Activated CD8-positive, alpha-beta memory T cell treated with anti-CD3 and anti-CD28 coated beads, Interleukin-2, amount 10 ng/mL, durations not matched to agents 7 days and 5 days (primary cell): Measurements from ENCODE around the gene MACROD2. TPM values are rescaled to one million over a fixed set of nuclear protein-coding genes. Genes with fewer than 3 reads are reported as not detected.
"Not testable (repeated sequence)": the region's sequence is repeated elsewhere in the genome, so short reads cannot be mapped to it uniquely, and the experiment has no call there.

Source experiments
- ATAC-seq: fragments of 150-1000 bp; cut with Tn5 transposase; one replicate; pipeline ENCODE4 v1.10.0; 2021; ENCODE audit warnings: moderate library complexity
- CTCF ChIA-PET: fragments of 350-600 bp; sonication (Branson Sonifier 250); formaldehyde crosslinking; loops from one replicate; lab custom pipeline; 2021; ENCODE audit warnings: antibody characterized with exemption; lab: Charles Lee
- DNase-seq: peaks from one replicate; pipeline ENCODE4 v3.0.0-alpha.2; 2020
- H3K27ac Mint-ChIP-seq: one replicate; pipeline ENCODE4 v1.8.0; 2021; ENCODE audit warnings: mild to moderate bottlenecking, mixed read lengths
- H3K27me3 Mint-ChIP-seq: one replicate; pipeline ENCODE4 v1.8.0; 2021; ENCODE audit warnings: mixed read lengths
- H3K36me3 Mint-ChIP-seq: one replicate; pipeline ENCODE4 v1.8.0; 2021; ENCODE audit warnings: mild to moderate bottlenecking, mixed read lengths
- H3K4me1 Mint-ChIP-seq: one replicate; pipeline ENCODE4 v1.8.0; 2021; ENCODE audit warnings: mixed read lengths
- H3K4me3 Mint-ChIP-seq: one replicate; pipeline ENCODE4 v1.8.0; 2021; ENCODE audit warnings: mild to moderate bottlenecking, moderate library complexity, mixed read lengths
- H3K9me3 Mint-ChIP-seq: one replicate; pipeline ENCODE4 v1.8.0; 2022; ENCODE audit warnings: low read depth, mixed read lengths
- total RNA-seq, 2 experiments: library from RNA; stranded (reverse); gene quantifications; one replicate each; pipeline ENCODE4 v1.2.3, GENCODE V29; 2021

The MACROD2 gene
- total RNA-seq, 2 experiments from 2014 or later = not detected

DNA sequence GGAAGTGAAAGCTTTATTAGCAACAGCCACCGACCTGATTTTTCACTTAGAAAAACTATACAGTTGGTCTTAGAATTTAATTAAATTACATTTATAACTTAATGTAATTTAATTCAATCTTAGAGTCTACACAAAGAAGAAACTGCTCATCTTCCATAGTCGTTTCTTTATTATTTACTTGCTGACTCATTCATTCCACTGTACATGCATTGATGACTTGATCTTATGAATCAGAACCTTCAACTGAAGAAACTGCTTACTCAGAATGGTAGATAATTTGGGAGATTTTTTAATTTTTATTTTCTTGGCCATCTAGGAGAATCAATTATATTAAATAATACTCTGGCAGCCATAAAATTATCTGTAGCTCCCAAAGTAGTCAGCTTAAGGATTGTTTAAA lies 1363.7 kb downstream of the MACROD2 start:
- no peak overlapping the region for H3K4me3 Mint-ChIP-seq
- H3K36me3 Mint-ChIP-seq = no peaks in the 10 kb centered on the region
- no peaks in the 10 kb centered on the region for H3K4me1 Mint-ChIP-seq
- DNase-seq (no peak), ATAC-seq (no peak)
- H3K9me3 Mint-ChIP-seq = peaks cover 3% of the 10 kb centered on the region
- no peaks in the 10 kb centered on the region for H3K27me3 Mint-ChIP-seq
- H3K27ac Mint-ChIP-seq = no peak overlapping the region
- CTCF ChIA-PET = no interaction called here

DNA sequence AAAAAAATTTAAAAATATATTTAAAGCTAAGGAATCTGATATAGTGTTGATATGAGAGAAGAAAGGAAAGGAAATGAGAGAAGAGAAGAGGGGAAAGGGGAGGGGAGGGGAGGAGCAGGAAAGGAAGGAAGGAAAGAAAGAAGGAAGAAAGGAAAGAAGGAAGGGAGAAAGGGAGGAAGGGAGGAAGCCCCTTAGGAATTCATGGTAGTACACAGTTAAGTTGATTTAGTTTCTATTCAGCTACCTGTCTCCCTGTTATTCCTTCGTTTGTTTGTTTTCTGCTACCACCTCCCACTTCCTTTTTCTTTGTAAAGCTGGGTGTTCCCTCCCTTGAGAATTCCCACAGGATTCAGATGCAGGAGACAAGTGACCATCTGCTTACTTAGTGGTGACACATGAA lies 1367.5 kb downstream of the MACROD2 start:
- no peaks in the 10 kb centered on the region for H3K4me1 Mint-ChIP-seq
- DNase-seq = no peak
- H3K9me3 Mint-ChIP-seq = peaks cover 6% of the 10 kb centered on the region
- no peak overlapping the region for H3K4me3 Mint-ChIP-seq
- no peaks in the 10 kb centered on the region for H3K27me3 Mint-ChIP-seq
- CTCF ChIA-PET = no interaction called here
- H3K36me3 Mint-ChIP-seq = no peaks in the 10 kb centered on the region
- ATAC-seq = no peak
- H3K27ac Mint-ChIP-seq = no peak overlapping the region

DNA sequence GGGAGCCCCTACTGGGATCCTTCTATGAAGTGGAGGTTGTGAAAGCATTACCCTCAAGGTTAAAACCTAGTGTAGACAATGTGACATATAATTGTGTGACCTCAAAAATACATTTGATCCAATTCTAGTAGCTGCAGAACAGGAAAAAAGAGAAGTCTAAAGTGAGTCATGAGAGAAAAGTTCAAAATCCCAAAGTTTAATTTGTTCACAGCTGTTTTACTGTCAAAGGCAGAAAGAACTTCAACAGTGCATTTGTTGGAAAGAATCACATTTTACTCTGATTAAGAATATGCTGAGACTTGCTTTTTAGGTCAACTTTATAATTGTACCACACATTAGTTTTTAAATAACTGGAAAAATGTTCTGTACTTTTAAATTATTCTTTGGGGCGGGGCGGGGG lies 1369.5 kb downstream of the MACROD2 start:
- no peak for ATAC-seq
- Mint-ChIP-seq H3K4me3 (no peak overlapping the region), H3K9me3 (peaks cover 5% of the 10 kb centered on the region), H3K27me3 (no peaks in the 10 kb centered on the region), H3K27ac (no peak overlapping the region), H3K36me3 (no peaks in the 10 kb centered on the region), H3K4me1 (no peaks in the 10 kb centered on the region)
- DNase-seq = no peak
- CTCF ChIA-PET = no interaction called here

DNA sequence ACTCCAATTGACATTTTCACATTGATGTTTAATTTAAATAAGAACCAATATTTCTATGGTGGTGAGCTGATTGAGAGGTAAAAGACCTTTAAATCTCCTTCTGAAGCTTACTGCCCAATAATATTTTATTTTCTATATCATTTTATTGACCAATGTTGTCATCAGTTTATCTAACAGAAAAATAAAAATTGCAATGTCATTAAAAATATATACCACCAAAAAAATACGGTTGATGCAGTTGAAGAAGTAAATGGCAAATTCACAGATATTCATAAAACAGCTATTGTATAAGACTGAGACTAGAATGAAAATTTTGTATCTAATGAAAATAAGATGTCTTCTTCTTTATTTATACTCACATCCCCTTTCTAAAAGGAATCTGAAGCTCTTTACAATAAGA lies 1375.1 kb downstream of the MACROD2 start:
- CTCF ChIA-PET = no interaction called here
- Mint-ChIP-seq H3K36me3 (no peaks in the 10 kb centered on the region), H3K4me3 (no peak overlapping the region), H3K9me3 (peaks cover 2% of the 10 kb centered on the region), H3K27ac (no peak overlapping the region), H3K27me3 (no peaks in the 10 kb centered on the region), H3K4me1 (no peaks in the 10 kb centered on the region)
- ATAC-seq (no peak), DNase-seq (no peak)

GRCh38 chr20:15374682-15375081 lies 1379.4 kb downstream of the MACROD2 start:
- ATAC-seq (no peak), DNase-seq (no peak)
- Mint-ChIP-seq H3K27me3 (no peaks in the 10 kb centered on the region), H3K9me3 (peaks cover 4% of the 10 kb centered on the region), H3K4me3 (no peak overlapping the region), H3K4me1 (no peaks in the 10 kb centered on the region), H3K27ac (no peak overlapping the region), H3K36me3 (no peaks in the 10 kb centered on the region)
- CTCF ChIA-PET = no interaction called here

- Mint-ChIP-seq H3K36me3 (no peaks in the 10 kb centered on the region), H3K9me3 (peaks cover 4% of the 10 kb centered on the region), H3K27me3 (no peaks in the 10 kb centered on the region), H3K27ac (no peak overlapping the region), H3K4me1 (no peaks in the 10 kb centered on the region), H3K4me3 (no peak overlapping the region)
- CTCF ChIA-PET = no interaction called here
- ATAC-seq = no peak
- DNase-seq = no peak
These were observed 1380.5 kb downstream of the MACROD2 start for GRCh38 chr20:15375836-15376235.

DNA sequence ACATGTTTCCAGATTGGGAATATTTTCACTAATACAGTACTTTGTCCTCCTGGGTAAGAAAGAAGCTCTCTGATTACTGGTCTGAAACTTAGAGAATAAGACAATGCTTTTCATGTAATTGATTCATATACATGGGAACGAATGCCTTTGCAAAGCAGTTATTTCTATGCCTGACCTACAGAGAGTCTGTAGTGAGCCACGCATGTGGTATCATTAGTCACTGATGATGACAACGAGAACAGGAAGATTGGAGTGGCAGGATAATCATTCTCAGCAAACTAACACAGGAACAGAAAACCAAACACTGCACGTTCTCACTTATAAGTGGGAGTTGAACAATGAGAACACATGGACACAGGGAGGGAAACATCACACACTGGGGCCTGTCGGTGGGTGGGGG lies 1382.3 kb downstream of the MACROD2 start:
- H3K4me1 Mint-ChIP-seq, H3K9me3 Mint-ChIP-seq, CTCF ChIA-PET, H3K27me3 Mint-ChIP-seq, H3K27ac Mint-ChIP-seq, DNase-seq, H3K4me3 Mint-ChIP-seq, H3K36me3 Mint-ChIP-seq, ATAC-seq: not testable (repeated sequence)

DNA sequence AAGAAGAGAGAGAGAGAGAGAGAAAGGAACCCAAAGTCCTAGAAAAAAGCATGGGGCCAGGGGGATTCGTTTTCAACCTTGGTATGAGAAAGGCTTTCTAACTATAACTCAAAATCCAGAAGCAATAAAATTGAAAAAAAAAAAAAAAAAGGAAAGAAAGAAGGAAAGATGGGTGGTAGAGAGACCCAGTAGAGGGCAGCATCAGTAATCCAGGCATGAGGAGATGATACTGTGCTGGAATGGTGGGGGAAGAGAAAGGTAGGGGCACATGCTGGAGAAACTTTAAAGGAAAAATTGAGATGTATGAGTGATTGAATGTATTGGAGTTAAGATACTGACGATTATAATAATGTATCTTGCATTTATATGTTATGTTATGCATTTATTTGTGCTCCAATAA lies 1382.8 kb downstream of the MACROD2 start:
- DNase-seq = no peak
- ATAC-seq = no peak
- Mint-ChIP-seq H3K9me3 (peaks cover 7% of the 10 kb centered on the region), H3K4me1 (no peaks in the 10 kb centered on the region), H3K4me3 (no peak overlapping the region), H3K27ac (no peak overlapping the region), H3K36me3 (no peaks in the 10 kb centered on the region), H3K27me3 (no peaks in the 10 kb centered on the region)
- CTCF ChIA-PET = no interaction called here

DNA sequence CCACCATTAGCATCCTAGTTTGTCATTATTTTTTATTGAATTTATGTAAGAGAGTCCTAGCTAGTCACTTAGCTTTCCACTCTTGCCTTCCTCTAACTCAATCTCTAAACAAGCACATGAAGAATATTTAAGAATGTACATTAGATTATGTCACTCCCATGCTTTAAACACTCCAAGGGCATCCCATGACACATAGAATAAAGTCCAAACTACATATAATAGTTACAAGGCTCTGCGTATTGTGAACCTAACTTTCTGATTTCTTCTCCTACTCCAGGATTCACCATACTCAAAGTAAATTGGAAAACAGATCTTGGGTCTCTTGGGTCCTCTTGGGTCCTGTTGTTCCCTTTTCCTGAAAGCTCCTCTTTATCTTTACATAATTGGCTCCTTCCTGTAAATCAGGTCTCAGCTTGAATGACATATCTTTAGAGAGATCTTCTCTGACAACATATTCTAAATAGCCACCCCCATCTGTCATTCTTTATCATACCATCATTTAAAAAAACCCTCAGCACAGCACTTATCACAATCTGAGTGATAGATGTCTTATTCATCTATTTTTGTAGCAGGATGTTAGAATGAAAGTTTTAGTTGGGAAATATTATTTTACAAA lies 1384.5 kb downstream of the MACROD2 start:
- H3K27me3 Mint-ChIP-seq = no peaks in the 10 kb centered on the region
- ATAC-seq (no peak), DNase-seq (no peak)
- no peaks in the 10 kb centered on the region for H3K36me3 Mint-ChIP-seq
- H3K4me3 Mint-ChIP-seq = no peak overlapping the region
- no peaks in the 10 kb centered on the region for H3K4me1 Mint-ChIP-seq
- H3K9me3 Mint-ChIP-seq = peaks cover 8% of the 10 kb centered on the region
- H3K27ac Mint-ChIP-seq = no peak overlapping the region
- CTCF ChIA-PET = no interaction called here

GRCh38 chr20:15380770-15381169 lies 1385.5 kb downstream of the MACROD2 start:
- Mint-ChIP-seq H3K4me1 (no peaks in the 10 kb centered on the region), H3K27ac (no peak overlapping the region), H3K36me3 (no peaks in the 10 kb centered on the region), H3K27me3 (no peaks in the 10 kb centered on the region), H3K4me3 (no peak overlapping the region), H3K9me3 (peaks cover 10% of the 10 kb centered on the region)
- DNase-seq (no peak), ATAC-seq (no peak)
- CTCF ChIA-PET = no interaction called here

GRCh38 chr20:15387228-15387627 lies 1391.9 kb downstream of the MACROD2 start:
- DNase-seq (no peak), ATAC-seq (no peak)
- CTCF ChIA-PET = no interaction called here
- Mint-ChIP-seq H3K27ac (no peak overlapping the region), H3K4me3 (no peak overlapping the region), H3K27me3 (no peaks in the 10 kb centered on the region), H3K36me3 (no peaks in the 10 kb centered on the region), H3K4me1 (no peaks in the 10 kb centered on the region), H3K9me3 (peaks cover 12% of the 10 kb centered on the region)

GRCh38 chr20:15395457-15395856 lies 1400.1 kb downstream of the MACROD2 start:
- Mint-ChIP-seq H3K27ac (no peak overlapping the region), H3K4me1 (no peaks in the 10 kb centered on the region), H3K27me3 (no peaks in the 10 kb centered on the region), H3K9me3 (peaks cover 19% of the 10 kb centered on the region), H3K36me3 (no peaks in the 10 kb centered on the region), H3K4me3 (no peak overlapping the region)
- CTCF ChIA-PET = no interaction called here
- DNase-seq (no peak), ATAC-seq (no peak)

DNA sequence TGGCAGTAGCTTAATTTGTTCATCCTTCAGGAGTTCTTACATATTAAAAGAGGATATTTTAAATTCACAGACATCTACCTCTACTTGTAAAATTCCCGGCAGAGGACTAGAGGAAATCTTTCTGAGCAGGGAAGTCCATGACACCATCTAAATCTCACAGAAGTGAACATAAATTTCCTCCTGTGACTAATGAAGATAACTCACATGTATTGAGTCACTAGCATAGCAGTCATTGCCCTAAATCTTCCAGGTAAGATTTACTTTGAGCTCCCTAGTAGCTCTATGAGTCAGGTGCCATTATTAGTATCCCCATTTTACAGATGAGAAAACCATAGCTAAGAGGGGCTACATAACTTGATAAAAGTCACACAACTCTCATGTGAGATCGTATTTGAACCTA lies 1400.7 kb downstream of the MACROD2 start:
- ATAC-seq = no peak
- Mint-ChIP-seq H3K4me3 (no peak overlapping the region), H3K27me3 (no peaks in the 10 kb centered on the region), H3K27ac (no peak overlapping the region), H3K36me3 (no peaks in the 10 kb centered on the region), H3K4me1 (no peaks in the 10 kb centered on the region), H3K9me3 (peaks cover 17% of the 10 kb centered on the region)
- CTCF ChIA-PET = no interaction called here
- no peak for DNase-seq

DNA sequence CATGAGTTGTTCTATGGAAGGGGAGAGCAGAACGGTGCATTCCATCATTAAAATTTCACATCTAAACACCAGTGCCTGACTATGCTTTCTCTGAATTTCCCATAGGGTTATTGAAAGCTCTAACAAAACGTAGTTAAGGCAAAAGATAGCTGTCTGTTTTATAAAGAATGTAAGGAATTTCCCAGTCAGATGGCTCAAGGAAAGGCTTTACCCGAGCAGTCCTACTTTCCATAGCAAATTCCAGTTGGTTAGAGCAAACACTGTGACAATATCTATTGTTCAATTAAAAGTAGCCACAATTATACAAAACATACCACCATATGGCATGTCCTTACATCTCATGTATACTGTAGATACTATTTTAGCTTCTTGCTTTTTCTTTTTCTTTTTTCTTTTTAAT lies 1401.6 kb downstream of the MACROD2 start:
- Mint-ChIP-seq H3K9me3 (peaks cover 19% of the 10 kb centered on the region), H3K27me3 (no peaks in the 10 kb centered on the region), H3K4me1 (no peaks in the 10 kb centered on the region), H3K4me3 (no peak overlapping the region), H3K27ac (no peak overlapping the region), H3K36me3 (no peaks in the 10 kb centered on the region)
- no peak for ATAC-seq
- no peak for DNase-seq
- CTCF ChIA-PET = no interaction called here

GRCh38 chr20:15399781-15400180 lies 1404.5 kb downstream of the MACROD2 start:
- no peak overlapping the region for H3K27ac Mint-ChIP-seq

More at GRCh38 chr20:15399781-15400180, 1404.5 kb downstream of the MACROD2 start:
- H3K27me3 Mint-ChIP-seq = no peaks in the 10 kb centered on the region
- H3K9me3 Mint-ChIP-seq = peaks cover 10% of the 10 kb centered on the region
- DNase-seq (no peak), ATAC-seq (no peak)
- H3K36me3 Mint-ChIP-seq = no peaks in the 10 kb centered on the region
- H3K4me3 Mint-ChIP-seq = no peak overlapping the region
- CTCF ChIA-PET = no interaction called here
- no peaks in the 10 kb centered on the region for H3K4me1 Mint-ChIP-seq
